Measurements from ENCODE around the gene RAPH1.
A peak's percentile ranks its signal among the peaks of the same experiment; 100 is the strongest.

Gene RAPH1, protein sequence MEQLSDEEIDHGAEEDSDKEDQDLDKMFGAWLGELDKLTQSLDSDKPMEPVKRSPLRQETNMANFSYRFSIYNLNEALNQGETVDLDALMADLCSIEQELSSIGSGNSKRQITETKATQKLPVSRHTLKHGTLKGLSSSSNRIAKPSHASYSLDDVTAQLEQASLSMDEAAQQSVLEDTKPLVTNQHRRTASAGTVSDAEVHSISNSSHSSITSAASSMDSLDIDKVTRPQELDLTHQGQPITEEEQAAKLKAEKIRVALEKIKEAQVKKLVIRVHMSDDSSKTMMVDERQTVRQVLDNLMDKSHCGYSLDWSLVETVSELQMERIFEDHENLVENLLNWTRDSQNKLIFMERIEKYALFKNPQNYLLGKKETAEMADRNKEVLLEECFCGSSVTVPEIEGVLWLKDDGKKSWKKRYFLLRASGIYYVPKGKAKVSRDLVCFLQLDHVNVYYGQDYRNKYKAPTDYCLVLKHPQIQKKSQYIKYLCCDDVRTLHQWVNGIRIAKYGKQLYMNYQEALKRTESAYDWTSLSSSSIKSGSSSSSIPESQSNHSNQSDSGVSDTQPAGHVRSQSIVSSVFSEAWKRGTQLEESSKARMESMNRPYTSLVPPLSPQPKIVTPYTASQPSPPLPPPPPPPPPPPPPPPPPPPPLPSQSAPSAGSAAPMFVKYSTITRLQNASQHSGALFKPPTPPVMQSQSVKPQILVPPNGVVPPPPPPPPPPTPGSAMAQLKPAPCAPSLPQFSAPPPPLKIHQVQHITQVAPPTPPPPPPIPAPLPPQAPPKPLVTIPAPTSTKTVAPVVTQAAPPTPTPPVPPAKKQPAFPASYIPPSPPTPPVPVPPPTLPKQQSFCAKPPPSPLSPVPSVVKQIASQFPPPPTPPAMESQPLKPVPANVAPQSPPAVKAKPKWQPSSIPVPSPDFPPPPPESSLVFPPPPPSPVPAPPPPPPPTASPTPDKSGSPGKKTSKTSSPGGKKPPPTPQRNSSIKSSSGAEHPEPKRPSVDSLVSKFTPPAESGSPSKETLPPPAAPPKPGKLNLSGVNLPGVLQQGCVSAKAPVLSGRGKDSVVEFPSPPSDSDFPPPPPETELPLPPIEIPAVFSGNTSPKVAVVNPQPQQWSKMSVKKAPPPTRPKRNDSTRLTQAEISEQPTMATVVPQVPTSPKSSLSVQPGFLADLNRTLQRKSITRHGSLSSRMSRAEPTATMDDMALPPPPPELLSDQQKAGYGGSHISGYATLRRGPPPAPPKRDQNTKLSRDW

GRCh38 chr2:203535078-203535783 lies at the start of gene RAPH1:
Gene RAPH1 (minus strand): TSS chr2:203535301. CDS start chr2:203495353, 39,948 bp downstream.
- Mint-ChIP-seq H3K27ac (ENCODE audit: low read depth) (peak within 1 kb of the TSS; percentile 61), H3K4me1 (peaks cover 15% of the 10 kb centered on the region), H3K9me3 (peaks cover 9% of the 10 kb centered on the region), H3K4me3 (peak within 1 kb of the TSS; percentile 81), H3K36me3 (ENCODE audit: insufficient read depth) (peaks cover 3% of the 10 kb centered on the region), H3K27me3 (peaks cover 41% of the 10 kb centered on the region)
- ATAC-seq (replicated peaks; ENCODE audit: extremely low read depth, poor library complexity, severe bottlenecking) (peak; percentile 52), DNase-seq (ENCODE audit: low spot score in 2 of 2) (peak in 1 of 2 donors; percentile 19)

GRCh38 chr2:203584784-203585183 lies 49.7 kb upstream of the RAPH1 start:
- Mint-ChIP-seq H3K9me3 (no peaks in the 10 kb centered on the region), H3K4me1 (no peaks in the 10 kb centered on the region), H3K27me3 (no peaks in the 10 kb centered on the region), H3K36me3 (ENCODE audit: insufficient read depth) (no peaks in the 10 kb centered on the region), H3K27ac (ENCODE audit: low read depth) (no peak overlapping the region), H3K4me3 (no peak overlapping the region)
- no peak for DNase-seq (ENCODE audit: low spot score in 2 of 2)
- ATAC-seq (replicated peaks; ENCODE audit: extremely low read depth, poor library complexity, severe bottlenecking), result no peak

DNA sequence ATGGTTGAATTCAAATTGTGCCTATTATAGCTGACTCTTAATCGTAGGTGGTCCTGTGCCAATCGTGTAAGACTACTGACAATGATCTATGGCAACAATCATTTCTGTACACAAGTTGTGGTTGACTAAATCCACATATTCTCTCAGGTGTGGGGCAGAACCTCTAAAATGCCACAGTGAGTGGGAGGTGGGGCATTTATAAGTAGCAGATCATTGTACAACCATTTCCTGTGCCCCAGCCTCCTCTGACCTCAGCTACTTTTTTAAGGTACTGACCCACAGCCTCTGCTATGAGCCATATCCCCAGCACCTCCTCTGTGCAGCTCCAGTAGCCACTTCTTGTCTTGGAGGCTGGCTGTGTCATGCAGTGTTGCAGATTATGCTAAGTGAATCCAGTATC lies 48.6 kb upstream of the RAPH1 start:
- Mint-ChIP-seq H3K4me1 (no peaks in the 10 kb centered on the region), H3K36me3 (ENCODE audit: insufficient read depth) (no peaks in the 10 kb centered on the region), H3K9me3 (no peaks in the 10 kb centered on the region), H3K4me3 (no peak overlapping the region), H3K27me3 (no peaks in the 10 kb centered on the region), H3K27ac (ENCODE audit: low read depth) (no peak overlapping the region)
- no peak for DNase-seq (ENCODE audit: low spot score in 2 of 2)
- ATAC-seq (replicated peaks; ENCODE audit: extremely low read depth, poor library complexity, severe bottlenecking), result no peak

GRCh38 chr2:203583084-203583695 lies 48.1 kb upstream of the RAPH1 start:
- H3K4me1 Mint-ChIP-seq, result no peaks in the 10 kb centered on the region
- no peak for ATAC-seq (replicated peaks; ENCODE audit: extremely low read depth, poor library complexity, severe bottlenecking)
- DNase-seq (ENCODE audit: low spot score in 2 of 2), result no peak
- no peaks in the 10 kb centered on the region for H3K36me3 Mint-ChIP-seq (ENCODE audit: insufficient read depth)
- no peak overlapping the region for H3K4me3 Mint-ChIP-seq
- no peak overlapping the region for H3K27ac Mint-ChIP-seq (ENCODE audit: low read depth)
- H3K27me3 Mint-ChIP-seq, result no peaks in the 10 kb centered on the region
- H3K9me3 Mint-ChIP-seq, result no peaks in the 10 kb centered on the region

DNA sequence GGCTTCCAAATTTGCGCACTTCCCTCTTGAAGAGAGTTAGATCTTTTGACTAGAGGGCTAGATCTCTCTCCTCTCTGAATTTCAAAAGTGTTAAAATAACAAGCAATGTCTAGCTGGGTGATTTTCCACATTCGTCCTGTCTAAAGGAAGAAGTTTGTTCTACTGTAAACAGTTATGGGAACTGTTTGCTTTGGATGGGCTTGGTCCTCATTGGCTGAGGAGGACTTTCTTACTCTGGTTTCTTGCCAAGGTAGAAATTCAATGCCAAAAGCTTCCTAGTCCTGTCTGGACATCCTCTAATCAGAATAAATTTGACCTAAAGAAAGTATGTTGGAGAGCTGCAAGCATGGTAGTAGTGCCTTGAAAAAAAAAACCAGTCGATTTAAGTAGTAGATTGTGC lies 47.4 kb upstream of the RAPH1 start:
- Mint-ChIP-seq H3K9me3 (no peaks in the 10 kb centered on the region), H3K36me3 (ENCODE audit: insufficient read depth) (no peaks in the 10 kb centered on the region), H3K27ac (ENCODE audit: low read depth) (no peak overlapping the region), H3K4me1 (no peaks in the 10 kb centered on the region), H3K27me3 (no peaks in the 10 kb centered on the region), H3K4me3 (no peak overlapping the region)
- DNase-seq (ENCODE audit: low spot score in 2 of 2) (no peak), ATAC-seq (replicated peaks; ENCODE audit: extremely low read depth, poor library complexity, severe bottlenecking) (no peak)

GRCh38 chr2:203580844-203581243 lies 45.7 kb upstream of the RAPH1 start:
- H3K27me3 Mint-ChIP-seq, result no peaks in the 10 kb centered on the region
- no peaks in the 10 kb centered on the region for H3K9me3 Mint-ChIP-seq
- H3K27ac Mint-ChIP-seq (ENCODE audit: low read depth), result no peak overlapping the region
- H3K36me3 Mint-ChIP-seq (ENCODE audit: insufficient read depth), result no peaks in the 10 kb centered on the region
- ATAC-seq (replicated peaks; ENCODE audit: extremely low read depth, poor library complexity, severe bottlenecking) (no peak), DNase-seq (ENCODE audit: low spot score in 2 of 2) (no peak)
- no peaks in the 10 kb centered on the region for H3K4me1 Mint-ChIP-seq
- H3K4me3 Mint-ChIP-seq, result no peak overlapping the region

DNA sequence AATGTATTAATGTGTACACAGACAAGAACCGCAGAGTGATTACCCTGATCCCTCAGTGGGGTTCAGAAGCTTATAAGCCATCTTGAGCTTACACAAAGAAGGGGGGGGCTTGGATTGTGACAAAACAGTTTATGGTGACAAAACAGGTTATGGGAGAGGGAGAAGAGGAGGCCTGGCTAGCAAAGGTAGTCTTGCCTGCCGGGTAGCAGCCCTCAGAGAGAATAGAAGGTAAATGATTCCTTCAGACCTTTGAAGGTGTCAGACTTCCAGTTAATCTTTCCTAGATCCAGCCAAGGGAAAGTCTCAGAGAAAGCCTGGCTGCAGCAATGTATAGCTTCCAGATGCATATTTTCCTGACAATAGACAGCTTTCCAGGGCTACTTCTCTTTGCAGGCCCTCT lies 44.6 kb upstream of the RAPH1 start:
- ATAC-seq (replicated peaks; ENCODE audit: extremely low read depth, poor library complexity, severe bottlenecking), result no peak
- no peaks in the 10 kb centered on the region for H3K9me3 Mint-ChIP-seq
- no peaks in the 10 kb centered on the region for H3K36me3 Mint-ChIP-seq (ENCODE audit: insufficient read depth)
- H3K4me1 Mint-ChIP-seq, result no peaks in the 10 kb centered on the region
- no peak for DNase-seq (ENCODE audit: low spot score in 2 of 2)
- peaks cover 9% of the 10 kb centered on the region for H3K27me3 Mint-ChIP-seq
- H3K4me3 Mint-ChIP-seq, result no peak overlapping the region
- no peak overlapping the region for H3K27ac Mint-ChIP-seq (ENCODE audit: low read depth)

GRCh38 chr2:203578759-203579643 lies 43.9 kb upstream of the RAPH1 start:
- ATAC-seq (replicated peaks; ENCODE audit: extremely low read depth, poor library complexity, severe bottlenecking), result no peak
- H3K27me3 Mint-ChIP-seq, result peaks cover 9% of the 10 kb centered on the region
- DNase-seq (ENCODE audit: low spot score in 2 of 2), result no peak
- no peaks in the 10 kb centered on the region for H3K9me3 Mint-ChIP-seq
- H3K4me3 Mint-ChIP-seq, result no peak overlapping the region
- no peak overlapping the region for H3K27ac Mint-ChIP-seq (ENCODE audit: low read depth)
- H3K36me3 Mint-ChIP-seq (ENCODE audit: insufficient read depth), result no peaks in the 10 kb centered on the region
- H3K4me1 Mint-ChIP-seq, result no peaks in the 10 kb centered on the region

GRCh38 chr2:203574824-203575223 lies 39.7 kb upstream of the RAPH1 start:
- H3K4me3 Mint-ChIP-seq, result no peak overlapping the region
- no peak overlapping the region for H3K27ac Mint-ChIP-seq (ENCODE audit: low read depth)
- DNase-seq (ENCODE audit: low spot score in 2 of 2), result no peak
- H3K27me3 Mint-ChIP-seq, result peaks cover 9% of the 10 kb centered on the region
- peaks cover 7% of the 10 kb centered on the region for H3K4me1 Mint-ChIP-seq
- no peak for ATAC-seq (replicated peaks; ENCODE audit: extremely low read depth, poor library complexity, severe bottlenecking)
- H3K9me3 Mint-ChIP-seq, result no peaks in the 10 kb centered on the region
- no peaks in the 10 kb centered on the region for H3K36me3 Mint-ChIP-seq (ENCODE audit: insufficient read depth)

- Mint-ChIP-seq H3K27ac (ENCODE audit: low read depth) (no peak overlapping the region), H3K36me3 (ENCODE audit: insufficient read depth) (peaks cover 2% of the 10 kb centered on the region), H3K4me3 (no peak overlapping the region), H3K27me3 (peaks cover 9% of the 10 kb centered on the region), H3K9me3 (no peaks in the 10 kb centered on the region), H3K4me1 (peaks cover 11% of the 10 kb centered on the region)
- ATAC-seq (replicated peaks; ENCODE audit: extremely low read depth, poor library complexity, severe bottlenecking) (no peak), DNase-seq (ENCODE audit: low spot score in 2 of 2) (no peak)
Observed at GRCh38 chr2:203572316-203572715, 37.2 kb upstream of the RAPH1 start.

DNA sequence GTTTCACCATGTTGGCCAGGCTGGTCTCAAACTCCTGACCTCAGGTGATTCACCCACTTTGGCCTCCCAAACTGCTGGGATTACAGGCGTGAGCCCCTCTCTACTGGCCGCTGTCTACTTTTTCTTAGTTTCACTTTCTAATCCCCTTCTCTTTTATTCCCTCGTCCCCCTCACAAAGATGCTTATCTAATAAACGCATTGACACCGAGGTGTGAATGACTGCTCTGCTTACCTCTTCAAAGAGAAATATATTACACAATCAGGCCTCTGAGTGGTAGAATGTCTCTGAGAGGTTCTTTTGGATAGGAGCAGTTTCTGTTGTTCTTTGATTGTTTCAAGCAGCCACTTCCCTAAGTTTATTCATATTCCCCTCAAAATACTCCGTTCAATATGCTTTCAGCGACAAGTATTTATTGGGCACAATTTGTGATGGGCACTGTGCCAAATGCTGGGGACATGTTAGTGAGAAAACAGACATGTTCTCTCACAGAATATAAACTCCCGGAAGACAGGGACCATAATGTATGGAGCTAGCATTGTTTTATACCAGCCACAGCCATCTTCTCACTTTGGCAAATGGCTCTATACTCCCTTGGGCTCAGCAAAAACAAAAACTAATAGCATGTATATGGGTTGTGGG lies 34.7 kb upstream of the RAPH1 start:
- peaks cover 2% of the 10 kb centered on the region for H3K36me3 Mint-ChIP-seq (ENCODE audit: insufficient read depth)
- no peaks in the 10 kb centered on the region for H3K9me3 Mint-ChIP-seq
- H3K27ac Mint-ChIP-seq (ENCODE audit: low read depth), result no peak overlapping the region
- no peak for DNase-seq (ENCODE audit: low spot score in 2 of 2)
- H3K4me3 Mint-ChIP-seq, result no peak overlapping the region
- H3K27me3 Mint-ChIP-seq, result peaks cover under 1% of the 10 kb centered on the region
- peaks cover 11% of the 10 kb centered on the region for H3K4me1 Mint-ChIP-seq
- peak; percentile 85 for ATAC-seq (replicated peaks; ENCODE audit: extremely low read depth, poor library complexity, severe bottlenecking)

Data from central memory CD8-positive, alpha-beta T cell (primary cell).